ENCODE results near the gene UBE2F. TPM values are rescaled to one million over a fixed set of nuclear protein-coding genes. Genes with fewer than 3 reads are reported as not detected.

The UBE2F gene
- total RNA-seq (2014; rRNA removed; shearing (Covaris generic)): 106 and 109 TPM in 2 replicates

- peak; percentile 95 for DNase-seq (ENCODE audit: low read depth)
These were observed at the start of gene UBE2F for GRCh38 chr2:237966565-237967462. Gene UBE2F, plus strand, starts transcription at chr2:237967014. Its CDS starts 6,094 bp downstream, at chr2:237973108.

GRCh38 chr2:237917696-237918374 is 49.0 kb upstream of the UBE2F start:
- no peak for DNase-seq (ENCODE audit: low read depth)

GRCh38 chr2:237919593-237919992 is 47.2 kb upstream of the UBE2F start:
- no peak for DNase-seq (ENCODE audit: low read depth)

- peak; percentile 83 for DNase-seq (ENCODE audit: low read depth)
These were observed 46.1 kb upstream of the UBE2F start for GRCh38 chr2:237920673-237921072.

GRCh38 chr2:237921967-237922492 is 44.8 kb upstream of the UBE2F start:
- no peak for DNase-seq (ENCODE audit: low read depth)

GRCh38 chr2:237922641-237923361 is 44.0 kb upstream of the UBE2F start:
- no peak for DNase-seq (ENCODE audit: low read depth)

GRCh38 chr2:237923481-237924163 is 43.2 kb upstream of the UBE2F start:
- peak; percentile 81 for DNase-seq (ENCODE audit: low read depth)

- DNase-seq (ENCODE audit: low read depth): no peak
These were observed 42.7 kb upstream of the UBE2F start for GRCh38 chr2:237924164-237924534.

GRCh38 chr2:237927135-237927534 is 39.7 kb upstream of the UBE2F start:
- no peak for DNase-seq (ENCODE audit: low read depth)

GRCh38 chr2:237927986-237928385 is 38.8 kb upstream of the UBE2F start:
- DNase-seq (ENCODE audit: low read depth): no peak

GRCh38 chr2:237929979-237930378 is 36.8 kb upstream of the UBE2F start:
- DNase-seq (ENCODE audit: low read depth): no peak

GRCh38 chr2:237931205-237931721 is 35.6 kb upstream of the UBE2F start:
- no peak for DNase-seq (ENCODE audit: low read depth)

- DNase-seq (ENCODE audit: low read depth): peak; percentile 33
These were observed 34.1 kb upstream of the UBE2F start for GRCh38 chr2:237932731-237933131.

- no peak for DNase-seq (ENCODE audit: low read depth)
These were observed 32.6 kb upstream of the UBE2F start for GRCh38 chr2:237934186-237934585.

- no peak for DNase-seq (ENCODE audit: low read depth)
These were observed 30.9 kb upstream of the UBE2F start for GRCh38 chr2:237935740-237936452.

- DNase-seq (ENCODE audit: low read depth): no peak
These were observed 27.6 kb upstream of the UBE2F start for GRCh38 chr2:237939251-237939650.

GRCh38 chr2:237940828-237941227 is 26.0 kb upstream of the UBE2F start:
- no peak for DNase-seq (ENCODE audit: low read depth)

- no peak for DNase-seq (ENCODE audit: low read depth)
These were observed 25.6 kb upstream of the UBE2F start for GRCh38 chr2:237941239-237941638.

GRCh38 chr2:237942513-237942899 is 24.3 kb upstream of the UBE2F start:
- DNase-seq (ENCODE audit: low read depth): no peak

- no peak for DNase-seq (ENCODE audit: low read depth)
These were observed 23.3 kb upstream of the UBE2F start for GRCh38 chr2:237943395-237944094.

Data from RPMI7951 (cell line).